ENCODE data around the gene MYO18A.
"Not testable (repeated sequence)": the region's sequence is repeated elsewhere in the genome, so short reads cannot be mapped to it uniquely, and the experiment has no call there.

MYO18A gene

GRCh38 chr17:29100296-29100695 is 79.9 kb downstream of the MYO18A start:
- DNase-seq = no peak

GRCh38 chr17:29099527-29099926 is 80.7 kb downstream of the MYO18A start:
- DNase-seq = no peak

GRCh38 chr17:29096094-29096493 is 84.1 kb downstream of the MYO18A start:
- no peak for DNase-seq

GRCh38 chr17:29095439-29095838 is 84.8 kb downstream of the MYO18A start:
- no peak for DNase-seq

GRCh38 chr17:29094101-29094708 is 86.0 kb downstream of the MYO18A start:
- DNase-seq = no peak

GRCh38 chr17:29093090-29093871 is 86.9 kb downstream of the MYO18A start:
- no peak for DNase-seq

- DNase-seq = peak; percentile 43
Observed at GRCh38 chr17:29091606-29092289, 88.5 kb downstream of the MYO18A start.

- DNase-seq = no peak
Observed at GRCh38 chr17:29090750-29091605, 89.2 kb downstream of the MYO18A start.

- no peak for DNase-seq
Observed at GRCh38 chr17:29090108-29090507, 90.1 kb downstream of the MYO18A start.

- peak; percentile 76 for DNase-seq
Observed at GRCh38 chr17:29089601-29090044, 90.6 kb downstream of the MYO18A start.

GRCh38 chr17:29088782-29089181 is 91.4 kb downstream of the MYO18A start:
- not testable (repeated sequence) for DNase-seq

GRCh38 chr17:29086628-29087332 is 93.4 kb downstream of the MYO18A start:
- no peak for DNase-seq

GRCh38 chr17:29085223-29085622 is 95.0 kb downstream of the MYO18A start:
- no peak for DNase-seq

- DNase-seq = peak; percentile 49
Observed at GRCh38 chr17:29084541-29085146, 95.6 kb downstream of the MYO18A start.

GRCh38 chr17:29080965-29081364 is 99.2 kb downstream of the MYO18A start:
- DNase-seq = no peak

- DNase-seq = no peak
Observed at GRCh38 chr17:29080323-29080722, 99.9 kb downstream of the MYO18A start.

- no peak for DNase-seq
Observed at GRCh38 chr17:29079887-29080286, 100.3 kb downstream of the MYO18A start.

- DNase-seq = no peak
Observed at GRCh38 chr17:29079433-29079832, 100.8 kb downstream of the MYO18A start.

- DNase-seq = no peak
Observed at GRCh38 chr17:29078183-29079045, 101.8 kb downstream of the MYO18A start.

GRCh38 chr17:29077320-29077719 is 102.9 kb downstream of the MYO18A start:
- DNase-seq = no peak

- no peak for DNase-seq
Observed at GRCh38 chr17:29076722-29077121, 103.5 kb downstream of the MYO18A start.
